Tongue (tissue), 2 donors: Measurements from ENCODE around the gene FDCSP. TPM values are rescaled to one million over a fixed set of nuclear protein-coding genes. Genes with fewer than 3 reads are reported as not detected.
"Not testable (repeated sequence)": the region's sequence is repeated elsewhere in the genome, so short reads cannot be mapped to it uniquely, and the experiment has no call there.

Source experiments
- DNase-seq: peaks from one replicate; pipeline ENCODE4 v3.0.0-alpha.2; 2015
- total RNA-seq: library from RNA; depleted of rRNA; stranded (reverse); fragments of >200 nt; gene quantifications from one replicate; pipeline ENCODE4 v1.2.3, GENCODE V29; 2014

The FDCSP gene
- not detected for total RNA-seq

GRCh38 chr4:70225824-70226223 lies at the start of gene FDCSP:
Gene FDCSP, plus strand, starts transcription at chr4:70226124. Its CDS starts 5,071 bp downstream, at chr4:70231195.
- DNase-seq = no peak

GRCh38 chr4:70177090-70177489 lies 48.8 kb upstream of the FDCSP start:
- peak; percentile 3 for DNase-seq

- DNase-seq = no peak
These were observed 47.8 kb upstream of the FDCSP start for GRCh38 chr4:70178075-70178660.

- no peak for DNase-seq
These were observed 46.1 kb upstream of the FDCSP start for GRCh38 chr4:70179811-70180210.

GRCh38 chr4:70181864-70182263 lies 44.1 kb upstream of the FDCSP start:
- DNase-seq = no peak

GRCh38 chr4:70182517-70183167 lies 43.3 kb upstream of the FDCSP start:
- DNase-seq = peak; percentile 11

- peak; percentile 43 for DNase-seq
These were observed 42.6 kb upstream of the FDCSP start for GRCh38 chr4:70183168-70183939.

GRCh38 chr4:70183940-70184246 lies 42.0 kb upstream of the FDCSP start:
- no peak for DNase-seq

- no peak for DNase-seq
These were observed 38.7 kb upstream of the FDCSP start for GRCh38 chr4:70187216-70187615.

- no peak for DNase-seq
These were observed 35.3 kb upstream of the FDCSP start for GRCh38 chr4:70190579-70190978.

- DNase-seq = no peak
These were observed 34.3 kb upstream of the FDCSP start for GRCh38 chr4:70191647-70192046.

GRCh38 chr4:70192895-70193294 lies 33.0 kb upstream of the FDCSP start:
- no peak for DNase-seq

GRCh38 chr4:70195425-70195824 lies 30.5 kb upstream of the FDCSP start, which contains the start of gene ODAM:
Gene ODAM, plus strand, starts transcription at chr4:70195725. Its CDS starts 819 bp downstream, at chr4:70196544.
- DNase-seq = no peak

GRCh38 chr4:70196857-70197256 lies 29.1 kb upstream of the FDCSP start:
- no peak for DNase-seq

- DNase-seq = no peak
These were observed 28.1 kb upstream of the FDCSP start for GRCh38 chr4:70197842-70198241.

GRCh38 chr4:70203601-70204000 lies 22.3 kb upstream of the FDCSP start:
- DNase-seq = no peak

- DNase-seq = not testable (repeated sequence)
These were observed 13.2 kb upstream of the FDCSP start for GRCh38 chr4:70212752-70213151.

GRCh38 chr4:70216109-70216508 lies 9.8 kb upstream of the FDCSP start:
- not testable (repeated sequence) for DNase-seq

GRCh38 chr4:70216550-70216949 lies 9.4 kb upstream of the FDCSP start:
- DNase-seq = not testable (repeated sequence)

GRCh38 chr4:70221389-70221788 lies 4.5 kb upstream of the FDCSP start:
- DNase-seq = not testable (repeated sequence)

GRCh38 chr4:70221818-70222217 lies 4.1 kb upstream of the FDCSP start:
- DNase-seq = not testable (repeated sequence)

- no peak for DNase-seq
These were observed 10.2 kb downstream of the FDCSP start for GRCh38 chr4:70236125-70236524.

- DNase-seq = no peak
These were observed 13.4 kb downstream of the FDCSP start for GRCh38 chr4:70239131-70239883.
